GM12801 (cell line): ENCODE results near the gene MPIG6B.

Experiments used
- CTCF ChIP-seq: IDR thresholded peaks from one replicate; pipeline ENCODE4 v1.5.1; 2011; ENCODE audit warnings: control low read depth; ENCODE audit not compliant: insufficient read length; ENCODE audit errors: extremely low read depth

Gene MPIG6B

GRCh38 chr6:31702819-31703716, 20.1 kb upstream of the MPIG6B start, which contains the start of gene ABHD16A:
TSS of gene ABHD16A (minus strand) at chr6:31703324. CDS start at chr6:31703281, 43 bp downstream.
- no peak for TF ChIP-seq CTCF

- no peak for TF ChIP-seq CTCF
These were observed 17.2 kb upstream of the MPIG6B start for GRCh38 chr6:31705931-31706330.

GRCh38 chr6:31706599-31706998, 16.6 kb upstream of the MPIG6B start, which contains the start of gene LY6G6F:
TSS of gene LY6G6F (plus strand) at chr6:31706866. CDS start at chr6:31706907, 41 bp downstream.
- no peak for TF ChIP-seq CTCF

GRCh38 chr6:31707701-31708100, 15.5 kb upstream of the MPIG6B start:
- TF ChIP-seq CTCF, result no peak

- TF ChIP-seq CTCF, result no peak
These were observed 14.9 kb upstream of the MPIG6B start for GRCh38 chr6:31708224-31708623.

GRCh38 chr6:31710523-31711219, 12.5 kb upstream of the MPIG6B start:
- TF ChIP-seq CTCF, result no peak

- no peak for TF ChIP-seq CTCF
These were observed 11.9 kb upstream of the MPIG6B start for GRCh38 chr6:31711233-31711632.
